OCI-LY3 (cell line): ENCODE results near the gene SLC44A3.

Experiments used
- EZH2phosphoT487 ChIP-seq: fragments of 200-600 bp; shearing (Covaris generic); IDR thresholded peaks from 2 replicates; pipeline ENCODE4 v1.6.1; 2018; ENCODE audit warnings: antibody characterized with exemption, mixed run types, low read depth
- TF ChIP-seq, protein P1 (sequence below): fragments of 200-600, 300-600 bp; sonication (generic); IDR thresholded peaks from 2 replicates; pipeline ENCODE4 v1.5.1; 2014; ENCODE audit warnings: antibody characterized with exemption, low read length, low read depth

- TF ChIP-seq, protein P1, sequence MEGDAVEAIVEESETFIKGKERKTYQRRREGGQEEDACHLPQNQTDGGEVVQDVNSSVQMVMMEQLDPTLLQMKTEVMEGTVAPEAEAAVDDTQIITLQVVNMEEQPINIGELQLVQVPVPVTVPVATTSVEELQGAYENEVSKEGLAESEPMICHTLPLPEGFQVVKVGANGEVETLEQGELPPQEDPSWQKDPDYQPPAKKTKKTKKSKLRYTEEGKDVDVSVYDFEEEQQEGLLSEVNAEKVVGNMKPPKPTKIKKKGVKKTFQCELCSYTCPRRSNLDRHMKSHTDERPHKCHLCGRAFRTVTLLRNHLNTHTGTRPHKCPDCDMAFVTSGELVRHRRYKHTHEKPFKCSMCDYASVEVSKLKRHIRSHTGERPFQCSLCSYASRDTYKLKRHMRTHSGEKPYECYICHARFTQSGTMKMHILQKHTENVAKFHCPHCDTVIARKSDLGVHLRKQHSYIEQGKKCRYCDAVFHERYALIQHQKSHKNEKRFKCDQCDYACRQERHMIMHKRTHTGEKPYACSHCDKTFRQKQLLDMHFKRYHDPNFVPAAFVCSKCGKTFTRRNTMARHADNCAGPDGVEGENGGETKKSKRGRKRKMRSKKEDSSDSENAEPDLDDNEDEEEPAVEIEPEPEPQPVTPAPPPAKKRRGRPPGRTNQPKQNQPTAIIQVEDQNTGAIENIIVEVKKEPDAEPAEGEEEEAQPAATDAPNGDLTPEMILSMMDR = no peak
- TF ChIP-seq EZH2phosphoT487 = no peak
Observed at GRCh38 chr1:94917251-94917650, 97.1 kb downstream of the SLC44A3 start.
